ENCODE measurements around the gene TAS2R4. TPM values are rescaled to one million over a fixed set of nuclear protein-coding genes. Genes with fewer than 3 reads are reported as not detected.
A peak's percentile ranks its signal among the peaks of the same experiment; 100 is the strongest.

Gene TAS2R4
- total RNA-seq, 1 experiment from 2014 or later = 0.56 TPM

DNA sequence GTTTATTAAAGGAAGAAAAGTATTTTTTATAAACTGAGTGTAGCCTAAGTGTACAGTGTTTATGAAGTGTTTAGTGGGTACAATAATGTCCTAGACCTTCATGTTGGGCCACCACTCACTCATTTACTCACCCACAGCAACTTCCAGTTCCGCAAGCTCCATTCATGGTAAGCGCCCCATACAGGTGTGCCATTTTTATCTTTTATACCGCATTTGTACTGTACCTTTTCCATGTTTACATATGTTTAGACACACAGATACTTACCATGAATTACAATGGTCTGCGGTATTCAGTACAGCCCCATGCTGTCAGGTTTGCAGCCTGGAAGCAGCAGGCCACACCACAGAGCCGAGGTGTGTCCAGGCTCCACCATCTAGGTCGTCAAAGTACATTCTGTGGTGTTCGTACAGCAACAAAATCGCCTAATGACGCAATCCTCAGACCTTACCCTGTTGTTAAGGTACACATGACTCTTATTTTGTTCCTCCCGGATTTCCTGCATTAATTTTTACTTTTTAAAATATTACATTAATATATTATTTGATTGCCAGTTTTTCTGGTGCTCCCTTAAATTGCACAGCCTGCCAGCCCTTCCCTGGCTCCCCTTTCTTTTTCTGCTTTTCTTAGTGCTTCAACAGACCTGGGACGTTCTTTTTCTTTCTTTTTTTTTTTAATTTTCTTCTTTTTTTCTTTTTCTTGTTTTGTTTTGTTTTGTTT lies 39.2 kb upstream of the TAS2R4 start:
- H3K4me3 ChIP-seq (ENCODE audit: low read depth, low read length, poor library complexity, severe bottlenecking) = peak overlapping the region; percentile 66
- H3K27ac ChIP-seq (ENCODE audit: low read depth, low read length, poor library complexity, severe bottlenecking) = peak overlapping the region; percentile 70
- TSS peak; percentile 89 for BruUV-seq (replicated peaks)

DNA sequence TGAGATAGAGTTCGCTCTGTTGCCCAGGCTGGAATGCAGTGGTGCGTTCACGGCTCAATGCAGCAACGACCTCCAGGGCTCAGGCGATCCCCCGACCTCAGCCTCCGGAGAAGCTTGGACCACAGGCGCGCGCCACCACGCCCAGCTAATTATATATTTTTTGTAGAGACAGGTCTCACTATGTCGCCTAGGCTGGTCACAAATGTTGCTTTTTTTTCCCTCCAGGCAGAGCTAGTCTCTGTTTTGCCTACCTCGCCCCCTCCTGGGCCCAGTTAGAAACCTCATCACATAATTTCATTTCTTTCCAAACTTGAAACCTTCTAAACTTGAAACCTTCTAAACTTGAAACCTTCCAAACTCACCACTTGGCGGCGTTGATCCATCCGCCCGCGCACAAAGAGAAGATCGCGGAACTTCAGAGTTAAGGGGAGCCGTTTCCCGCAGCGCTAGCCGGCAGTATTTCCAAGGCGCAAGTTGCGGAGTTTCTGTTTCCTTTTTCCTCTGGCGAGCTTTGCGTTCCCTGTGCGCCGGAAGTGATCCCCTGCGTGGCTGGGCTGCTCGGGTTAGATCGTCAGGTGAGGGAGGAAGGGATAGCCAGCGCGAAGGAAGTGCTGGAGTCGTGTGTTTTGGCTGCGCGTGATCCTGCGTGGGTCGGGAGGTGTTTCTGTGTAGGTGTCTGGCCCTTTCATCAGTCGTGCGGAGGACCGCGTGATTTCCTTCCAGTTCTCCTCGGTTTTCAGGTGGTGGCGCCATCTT lies 38.5 kb upstream of the TAS2R4 start, which contains the start of gene SSBP1:
SSBP1 (plus strand) TSS at position 523 of the 756 bp plus-strand sequence. CDS start 809 bp downstream, outside the sequence.
- POLR2A ChIA-PET (ENCODE audit: low non-redundant PET) = no interaction called here
- intact Hi-C loops (cut with micrococcal nuclease; ENCODE audit: unreplicated experiment) = loop anchor here (2.0 to 5.0 kb wide), 2 partner anchors 36 to 83 kb away; partner anchors contain the start of gene DENND11
- Histone ChIP-seq H3K27me3 (replicated peaks; ENCODE audit: insufficient read depth, low read depth, low read length, poor library complexity) (no peaks in the 10 kb centered on the region), H3K9me3 (ENCODE audit: low read depth, low read length, poor library complexity, severe bottlenecking) (no peaks in the 10 kb centered on the region), H3K4me3 (ENCODE audit: low read depth, low read length, poor library complexity, severe bottlenecking) (peak within 1 kb of the TSS; percentile 66), H3K36me3 (ENCODE audit: insufficient read depth, low read length, poor library complexity, severe bottlenecking) (peaks cover 29% of the 10 kb centered on the region), H3K4me1 (ENCODE audit: insufficient read depth, low read length, poor library complexity, severe bottlenecking) (peaks cover 15% of the 10 kb centered on the region), H3K27ac (ENCODE audit: low read depth, low read length, poor library complexity, severe bottlenecking) (peak within 1 kb of the TSS; percentile 70)
- TF ChIP-seq, protein P1, sequence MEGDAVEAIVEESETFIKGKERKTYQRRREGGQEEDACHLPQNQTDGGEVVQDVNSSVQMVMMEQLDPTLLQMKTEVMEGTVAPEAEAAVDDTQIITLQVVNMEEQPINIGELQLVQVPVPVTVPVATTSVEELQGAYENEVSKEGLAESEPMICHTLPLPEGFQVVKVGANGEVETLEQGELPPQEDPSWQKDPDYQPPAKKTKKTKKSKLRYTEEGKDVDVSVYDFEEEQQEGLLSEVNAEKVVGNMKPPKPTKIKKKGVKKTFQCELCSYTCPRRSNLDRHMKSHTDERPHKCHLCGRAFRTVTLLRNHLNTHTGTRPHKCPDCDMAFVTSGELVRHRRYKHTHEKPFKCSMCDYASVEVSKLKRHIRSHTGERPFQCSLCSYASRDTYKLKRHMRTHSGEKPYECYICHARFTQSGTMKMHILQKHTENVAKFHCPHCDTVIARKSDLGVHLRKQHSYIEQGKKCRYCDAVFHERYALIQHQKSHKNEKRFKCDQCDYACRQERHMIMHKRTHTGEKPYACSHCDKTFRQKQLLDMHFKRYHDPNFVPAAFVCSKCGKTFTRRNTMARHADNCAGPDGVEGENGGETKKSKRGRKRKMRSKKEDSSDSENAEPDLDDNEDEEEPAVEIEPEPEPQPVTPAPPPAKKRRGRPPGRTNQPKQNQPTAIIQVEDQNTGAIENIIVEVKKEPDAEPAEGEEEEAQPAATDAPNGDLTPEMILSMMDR (conservative IDR thresholded peaks at IDR 0.05; ENCODE audit: low read depth, low read length) = peak; percentile 97
- no peak for TF ChIP-seq EZH2 (IDR thresholded peaks at IDR 0.05; ENCODE audit: borderline replicate concordance, low read depth, low read length, poor library complexity, severe bottlenecking)
- DNase-seq (ENCODE audit: low spot score) = peak; percentile 98
- BruUV-seq (replicated peaks) = no TSS peak
- CTCF ChIA-PET = interaction anchor here (0.7 to 1.1 kb wide), 3 partner anchors 10 to 88 kb away, joined by 3 to 10 read pairs (median 4); no protein-coding TSS in a partner anchor

More for the DNA sequence above, 39.2 kb upstream of the TAS2R4 start:
- CTCF ChIA-PET = interaction anchor here (0.7 to 1.1 kb wide), 2 partner anchors 9 to 83 kb away, joined by 3 to 10 read pairs; no protein-coding TSS in a partner anchor
- DNase-seq (ENCODE audit: low spot score) = peak; percentile 7
- TF ChIP-seq, protein P1 (conservative IDR thresholded peaks at IDR 0.05; ENCODE audit: low read depth, low read length) = no peak
- TF ChIP-seq EZH2 (IDR thresholded peaks at IDR 0.05; ENCODE audit: borderline replicate concordance, low read depth, low read length, poor library complexity, severe bottlenecking) = no peak
- Histone ChIP-seq H3K9me3 (ENCODE audit: low read depth, low read length, poor library complexity, severe bottlenecking) (no peaks in the 10 kb centered on the region), H3K36me3 (ENCODE audit: insufficient read depth, low read length, poor library complexity, severe bottlenecking) (peaks cover 22% of the 10 kb centered on the region), H3K4me1 (ENCODE audit: insufficient read depth, low read length, poor library complexity, severe bottlenecking) (peaks cover 15% of the 10 kb centered on the region), H3K27me3 (replicated peaks; ENCODE audit: insufficient read depth, low read depth, low read length, poor library complexity) (no peaks in the 10 kb centered on the region)
- POLR2A ChIA-PET (ENCODE audit: low non-redundant PET) = no interaction called here
- intact Hi-C loops (cut with micrococcal nuclease; ENCODE audit: unreplicated experiment) = loop anchor here (5.0 kb wide), 1 partner anchor 35 kb away; the partner anchor contains the start of gene DENND11

DNA sequence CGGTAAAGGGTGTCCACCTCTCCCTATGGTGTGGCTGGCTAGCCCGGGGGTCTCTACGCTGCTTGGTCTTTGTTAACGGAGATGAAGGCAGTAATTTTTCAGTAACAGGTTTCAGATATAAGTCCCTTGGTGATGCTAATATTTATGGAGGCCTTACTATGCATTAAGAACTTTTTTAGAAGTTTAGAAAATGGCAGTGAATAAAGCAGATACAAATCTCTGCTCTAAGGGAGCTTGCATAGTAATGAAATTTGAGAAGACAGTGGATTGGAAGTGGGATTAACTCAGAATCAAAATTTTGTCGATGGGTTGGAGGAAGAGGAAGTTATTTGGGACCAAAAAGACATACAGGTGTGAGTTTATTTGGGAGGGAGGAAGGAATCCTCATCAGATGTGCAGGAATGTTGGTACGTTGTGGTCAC lies 37.9 kb upstream of the TAS2R4 start:
- intact Hi-C loops (cut with micrococcal nuclease; ENCODE audit: unreplicated experiment) = loop anchor here (2.0 to 5.0 kb wide), 2 partner anchors 36 to 84 kb away; partner anchors contain the start of gene DENND11
- no peaks in the 10 kb centered on the region for H3K9me3 ChIP-seq (ENCODE audit: low read depth, low read length, poor library complexity, severe bottlenecking)
- peaks cover 35% of the 10 kb centered on the region for H3K36me3 ChIP-seq (ENCODE audit: insufficient read depth, low read length, poor library complexity, severe bottlenecking)
- ChIA-PET CTCF (interaction anchor here (0.7 kb wide), 1 partner anchor 88 kb away, joined by 4 read pairs; no protein-coding TSS in a partner anchor), POLR2A (ENCODE audit: low non-redundant PET) (no interaction called here)
- H3K4me1 ChIP-seq (ENCODE audit: insufficient read depth, low read length, poor library complexity, severe bottlenecking) = peaks cover 15% of the 10 kb centered on the region
- H3K4me3 ChIP-seq (ENCODE audit: low read depth, low read length, poor library complexity, severe bottlenecking) = peak overlapping the region; percentile 66
- BruUV-seq (replicated peaks) = TSS peak; percentile 82
- no peak for DNase-seq (ENCODE audit: low spot score)
- peak overlapping the region; percentile 70 for H3K27ac ChIP-seq (ENCODE audit: low read depth, low read length, poor library complexity, severe bottlenecking)
- H3K27me3 ChIP-seq (replicated peaks; ENCODE audit: insufficient read depth, low read depth, low read length, poor library complexity) = no peaks in the 10 kb centered on the region
- no peak for TF ChIP-seq EZH2 (IDR thresholded peaks at IDR 0.05; ENCODE audit: borderline replicate concordance, low read depth, low read length, poor library complexity, severe bottlenecking)
- TF ChIP-seq, protein P1 (conservative IDR thresholded peaks at IDR 0.05; ENCODE audit: low read depth, low read length) = no peak
